ENCODE data around the gene MPV17L2.

MPV17L2 gene

DNA sequence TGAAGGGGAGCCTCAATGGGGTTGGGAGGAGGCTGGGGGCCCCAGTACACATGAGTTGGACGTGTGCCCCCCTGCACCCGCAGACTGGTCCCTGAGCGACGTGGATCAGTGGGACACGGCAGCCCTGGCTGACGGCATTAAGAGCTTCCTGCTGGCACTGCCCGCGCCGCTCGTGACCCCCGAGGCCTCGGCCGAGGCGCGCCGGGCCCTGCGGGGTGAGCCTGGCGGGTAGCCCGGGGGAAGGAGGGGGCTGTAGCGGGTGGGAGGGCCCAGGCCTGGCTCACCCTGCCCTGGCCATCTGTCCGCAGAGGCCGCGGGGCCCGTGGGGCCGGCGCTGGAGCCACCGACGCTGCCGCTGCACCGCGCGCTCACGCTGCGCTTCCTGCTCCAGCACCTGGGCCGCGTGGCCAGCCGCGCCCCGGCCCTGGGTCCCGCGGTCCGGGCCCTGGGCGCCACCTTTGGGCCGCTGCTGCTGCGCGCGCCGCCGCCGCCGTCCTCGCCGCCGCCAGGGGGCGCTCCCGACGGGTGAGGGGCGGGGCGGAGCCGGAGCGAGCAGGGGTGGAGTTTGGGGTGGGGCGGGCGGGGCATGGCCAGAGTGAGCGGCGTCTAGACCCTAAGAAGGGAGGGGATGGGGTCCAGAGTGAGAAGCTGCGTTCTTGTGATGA is 31.9 kb upstream of the MPV17L2 start:
- peak; percentile 97 for DNase-seq (ENCODE audit: low spot score)

DNA sequence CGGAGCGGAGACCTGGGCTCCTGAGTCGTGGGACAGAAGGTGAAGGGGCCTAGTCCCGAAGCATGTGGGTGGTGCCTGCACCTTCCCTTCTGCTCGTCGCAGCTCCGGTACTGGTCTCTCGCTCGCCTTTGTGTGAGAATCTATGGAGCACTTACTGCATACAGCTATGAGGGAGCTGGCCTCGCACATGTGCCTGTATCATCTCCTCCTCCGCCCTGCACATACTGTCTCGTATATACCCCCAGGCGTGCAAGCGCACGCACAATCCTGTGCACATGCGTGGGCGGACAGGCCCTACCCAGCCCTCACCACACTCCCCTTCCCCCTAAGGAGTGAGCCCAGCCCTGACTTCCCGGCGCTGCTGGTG is 31.4 kb upstream of the MPV17L2 start:
- DNase-seq (ENCODE audit: low spot score) = no peak

DNA sequence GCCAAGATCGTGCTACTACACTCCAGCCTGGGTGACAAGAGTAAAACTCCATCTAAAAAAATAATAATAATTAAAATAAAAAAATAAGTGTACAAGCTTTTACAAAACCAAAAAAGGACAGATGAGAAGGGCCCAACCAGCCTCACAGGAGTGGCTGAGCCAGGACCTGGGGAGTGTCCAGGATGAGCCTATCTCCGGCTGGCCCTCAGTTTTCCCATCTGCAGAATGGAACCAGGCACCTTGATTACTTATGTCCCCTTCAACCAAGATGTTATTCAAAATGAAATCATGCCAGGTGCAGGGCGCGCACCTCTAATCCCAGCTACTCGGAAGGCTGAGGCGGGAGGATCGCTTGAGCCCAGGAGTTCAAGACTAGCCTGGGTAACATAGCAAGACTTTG is 28.9 kb upstream of the MPV17L2 start:
- no peak for DNase-seq (ENCODE audit: low spot score)

DNA sequence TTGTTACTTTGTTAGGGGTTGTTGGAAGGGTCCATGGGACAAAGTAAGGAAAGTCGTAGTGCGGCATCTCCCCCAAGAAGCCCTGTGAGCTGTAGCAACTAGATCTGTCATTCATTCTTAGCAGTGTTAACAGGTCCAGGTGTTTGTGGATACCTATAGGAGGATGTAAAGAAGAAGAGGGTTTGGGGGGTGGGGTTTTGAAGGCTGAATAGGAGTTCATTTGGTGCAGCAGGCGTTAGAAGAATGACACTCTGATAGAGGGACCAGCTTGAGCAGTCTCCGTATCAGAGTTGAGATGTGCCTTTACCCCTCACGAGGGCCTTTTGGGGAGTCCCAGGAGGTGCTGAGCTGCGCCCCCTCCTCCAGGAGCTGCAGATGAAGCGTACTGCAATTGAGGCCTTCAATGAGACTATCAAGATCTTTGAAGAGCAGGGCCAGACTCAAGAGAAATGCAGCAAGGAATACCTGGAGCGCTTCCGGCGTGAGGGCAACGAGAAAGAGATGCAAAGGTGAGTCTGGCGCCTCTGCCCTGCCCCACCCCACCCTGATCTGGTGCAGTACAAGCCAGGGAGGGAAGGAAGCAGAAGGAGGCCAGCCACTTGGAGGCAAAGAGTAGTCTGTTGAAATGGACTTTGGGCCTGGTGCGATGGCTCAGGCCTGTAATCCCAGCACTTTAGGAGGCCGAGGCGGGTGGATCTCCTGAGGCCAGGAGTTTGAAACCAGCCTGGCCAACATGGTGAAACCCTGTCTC is 27.0 kb upstream of the MPV17L2 start:
- DNase-seq (ENCODE audit: low spot score) = no peak

DNA sequence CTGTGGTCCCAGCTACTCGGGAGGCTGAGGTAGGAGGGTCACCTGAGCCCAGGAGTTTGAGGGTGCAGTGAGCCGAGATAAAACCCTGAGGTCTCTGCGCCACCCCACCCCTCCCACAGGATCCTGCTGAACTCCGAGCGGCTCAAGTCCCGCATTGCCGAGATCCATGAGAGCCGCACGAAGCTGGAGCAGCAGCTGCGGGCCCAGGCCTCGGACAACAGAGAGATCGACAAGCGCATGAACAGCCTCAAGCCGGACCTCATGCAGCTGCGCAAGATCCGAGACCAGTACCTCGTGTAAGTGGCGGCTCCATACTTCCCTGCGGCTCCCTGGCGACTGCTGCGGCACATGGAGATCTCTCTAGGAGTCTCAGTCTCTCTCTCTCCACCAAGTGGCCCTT is 26.0 kb upstream of the MPV17L2 start:
- DNase-seq (ENCODE audit: low spot score) = no peak

DNA sequence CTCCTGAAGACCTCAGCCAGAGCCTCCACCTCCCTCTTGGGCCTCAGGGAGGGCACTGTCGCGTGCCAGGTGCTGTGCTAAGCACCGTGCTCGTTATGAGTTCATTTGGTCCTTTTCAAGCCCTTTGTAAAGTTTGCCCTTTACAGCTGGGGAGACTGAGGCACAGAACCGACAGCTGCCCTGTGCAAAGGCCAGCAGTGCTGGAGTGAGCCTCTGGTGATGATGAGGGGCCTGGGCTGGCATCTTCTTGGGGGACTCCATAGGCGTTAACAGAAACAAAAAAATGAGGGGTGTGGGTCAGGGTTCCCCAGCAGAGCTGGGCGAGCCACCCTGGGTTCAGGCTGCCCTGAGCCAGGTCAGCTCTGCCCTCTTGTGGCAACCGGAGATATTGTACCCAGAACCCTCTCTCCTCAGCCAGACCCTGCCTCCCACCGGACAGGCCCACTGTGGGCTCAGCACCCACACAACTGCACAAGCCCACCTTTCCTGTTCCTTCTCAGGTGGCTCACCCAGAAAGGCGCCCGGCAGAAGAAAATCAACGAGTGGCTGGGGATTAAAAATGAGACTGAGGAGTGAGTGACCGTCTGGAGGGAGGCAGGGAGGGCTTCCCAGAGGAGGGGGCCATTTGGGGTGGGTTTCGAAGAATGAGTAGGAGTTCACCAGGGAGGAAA is 24.9 kb upstream of the MPV17L2 start:
- DNase-seq (ENCODE audit: low spot score) = peak; percentile 94

DNA sequence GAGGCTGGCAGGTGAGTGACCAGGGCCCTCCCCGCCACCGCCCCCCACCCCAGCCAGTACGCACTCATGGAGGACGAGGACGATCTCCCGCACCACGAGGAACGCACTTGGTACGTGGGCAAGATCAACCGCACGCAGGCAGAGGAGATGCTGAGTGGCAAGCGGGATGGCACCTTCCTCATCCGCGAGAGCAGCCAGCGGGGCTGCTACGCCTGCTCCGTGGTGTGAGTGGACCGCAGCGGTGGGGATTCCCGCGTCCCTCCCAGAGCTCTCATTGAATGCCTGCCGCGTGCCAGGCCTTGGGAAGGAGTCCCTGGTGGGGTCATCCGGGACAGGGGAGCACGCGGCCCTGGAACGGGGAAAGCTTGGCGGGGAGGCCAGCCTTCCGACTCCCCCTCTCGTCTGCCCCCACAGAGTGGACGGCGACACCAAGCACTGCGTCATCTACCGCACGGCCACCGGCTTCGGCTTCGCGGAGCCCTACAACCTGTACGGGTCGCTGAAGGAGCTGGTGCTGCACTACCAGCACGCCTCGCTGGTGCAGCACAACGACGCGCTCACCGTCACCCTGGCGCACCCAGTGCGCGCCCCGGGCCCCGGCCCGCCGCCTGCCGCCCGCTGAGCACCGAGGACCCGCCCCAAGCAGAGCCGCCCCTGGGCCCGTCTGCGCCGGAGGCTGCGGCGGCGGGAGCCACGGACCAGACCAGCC is 24.2 kb upstream of the MPV17L2 start:
- no peak for DNase-seq (ENCODE audit: low spot score)

DNA sequence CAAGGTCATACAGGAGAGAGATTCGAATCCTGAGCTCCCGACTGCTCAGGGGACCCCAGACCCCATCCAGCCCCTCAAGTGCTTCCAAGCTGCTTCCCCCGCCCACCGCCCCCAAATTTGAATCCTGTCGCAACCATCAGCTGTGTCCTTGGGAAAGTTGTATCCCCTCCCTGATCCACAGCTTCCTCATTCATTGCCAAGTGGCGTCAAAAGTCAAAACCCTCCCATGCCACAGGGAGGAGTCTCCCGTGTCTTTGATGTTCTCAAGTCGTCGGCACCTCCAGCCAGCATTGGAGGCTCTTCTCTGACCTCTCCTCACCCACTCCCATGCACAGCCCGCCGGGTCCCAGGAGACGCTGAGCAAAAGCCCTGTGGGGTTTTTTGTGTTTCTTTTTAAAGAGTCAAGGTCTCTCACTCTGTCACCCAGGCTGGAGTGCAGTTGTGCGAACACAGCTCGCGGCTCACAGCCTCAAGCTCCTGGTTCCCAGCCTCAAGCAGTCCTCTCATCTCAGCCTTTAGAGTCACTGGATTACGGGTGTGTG is 22.2 kb upstream of the MPV17L2 start:
- no peak for DNase-seq (ENCODE audit: low spot score)

DNA sequence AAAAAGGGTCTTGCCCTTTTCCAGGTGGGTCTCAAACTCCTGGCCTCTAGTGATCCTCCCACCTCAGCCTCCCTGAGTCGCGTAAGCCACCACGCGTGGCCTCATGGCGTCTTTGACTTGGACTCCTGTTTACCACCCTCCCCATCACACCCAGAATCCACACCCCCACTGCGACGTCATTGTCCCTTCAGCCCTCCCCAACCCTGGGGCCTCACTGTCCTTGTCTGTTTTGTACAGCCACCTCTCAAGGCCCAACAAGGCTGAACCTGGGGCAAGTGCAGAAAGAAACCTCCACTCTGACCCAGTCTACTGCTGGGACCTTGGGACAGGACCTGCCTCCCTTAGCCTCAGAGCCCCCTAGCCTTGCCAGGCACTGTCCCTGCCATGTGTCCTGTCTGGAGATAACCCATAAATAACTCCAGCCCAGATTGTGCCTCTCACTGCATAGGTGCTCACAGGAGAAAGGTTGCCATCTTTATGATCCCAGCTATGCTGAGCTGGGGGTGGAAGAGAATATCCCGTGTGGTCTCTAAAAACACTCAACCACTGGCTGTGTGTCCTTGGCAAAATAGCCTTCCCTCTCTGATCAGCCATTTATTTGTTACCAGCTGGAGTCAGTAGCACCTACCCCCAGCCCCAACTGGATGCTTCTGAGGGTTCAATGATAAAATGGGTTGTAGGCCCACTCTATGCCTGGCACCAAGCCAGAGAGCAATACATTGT is 21.3 kb upstream of the MPV17L2 start:
- no peak for DNase-seq (ENCODE audit: low spot score)

DNA sequence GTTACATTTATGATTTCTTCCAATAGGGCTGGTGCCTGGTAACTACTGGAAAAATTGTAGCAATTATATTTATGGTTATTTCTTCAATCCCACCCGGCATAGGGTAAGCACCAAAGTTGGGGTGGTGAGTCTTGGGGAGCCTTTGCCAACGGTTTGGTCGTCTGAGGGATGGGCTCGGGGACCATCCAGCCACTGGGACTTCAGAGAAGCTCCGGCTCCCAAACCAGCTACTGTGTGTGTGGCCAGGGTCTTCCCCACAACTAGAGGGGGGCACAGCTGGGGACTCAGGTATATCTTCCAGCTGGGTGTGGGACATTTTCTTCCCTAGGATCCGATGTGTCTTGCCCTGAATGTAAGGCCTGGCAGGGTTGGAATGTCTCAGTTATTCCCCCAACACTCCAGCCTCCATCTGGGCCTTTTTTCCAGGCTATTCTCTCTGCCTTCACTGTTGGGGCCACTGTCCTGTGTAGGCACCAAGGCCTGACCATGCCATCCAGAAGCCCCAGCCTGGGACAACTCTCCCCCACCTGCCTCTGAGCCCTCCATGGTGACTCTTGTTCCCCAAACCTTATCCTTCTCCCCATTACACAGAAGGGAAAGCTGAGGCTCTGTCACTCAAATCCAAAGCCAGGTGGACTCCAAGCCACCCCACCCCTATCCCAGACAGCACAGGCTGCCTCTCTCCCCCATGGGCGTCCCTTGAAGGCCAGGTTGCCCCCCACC is 20.5 kb upstream of the MPV17L2 start:
- DNase-seq (ENCODE audit: low spot score) = no peak

DNA sequence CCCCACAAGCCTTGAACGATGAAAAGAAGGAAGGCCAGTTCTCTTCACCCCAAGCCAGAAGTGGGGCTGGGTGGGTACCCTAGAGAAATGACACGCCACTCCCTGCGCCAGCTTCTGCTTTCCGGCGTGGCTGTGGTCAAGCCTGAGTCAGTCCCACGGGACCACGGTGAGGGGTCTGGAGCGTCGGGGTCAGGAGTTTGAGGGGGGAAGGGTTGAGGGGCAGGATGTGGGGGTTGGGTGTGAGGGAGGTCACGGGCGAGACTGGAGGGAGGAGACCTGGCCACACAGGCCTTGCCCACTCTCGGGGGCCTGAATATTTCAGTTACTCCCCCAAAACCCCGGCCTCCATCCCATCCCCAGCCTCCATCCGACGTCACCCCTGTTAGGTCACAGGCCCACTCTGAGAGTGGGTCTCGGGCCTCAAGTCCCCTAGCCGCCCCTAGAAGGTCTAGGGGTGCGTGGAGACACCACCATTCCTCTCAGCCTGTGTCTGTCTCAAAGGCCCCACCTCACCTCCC is 19.9 kb upstream of the MPV17L2 start:
- no peak for DNase-seq (ENCODE audit: low spot score)

DNA sequence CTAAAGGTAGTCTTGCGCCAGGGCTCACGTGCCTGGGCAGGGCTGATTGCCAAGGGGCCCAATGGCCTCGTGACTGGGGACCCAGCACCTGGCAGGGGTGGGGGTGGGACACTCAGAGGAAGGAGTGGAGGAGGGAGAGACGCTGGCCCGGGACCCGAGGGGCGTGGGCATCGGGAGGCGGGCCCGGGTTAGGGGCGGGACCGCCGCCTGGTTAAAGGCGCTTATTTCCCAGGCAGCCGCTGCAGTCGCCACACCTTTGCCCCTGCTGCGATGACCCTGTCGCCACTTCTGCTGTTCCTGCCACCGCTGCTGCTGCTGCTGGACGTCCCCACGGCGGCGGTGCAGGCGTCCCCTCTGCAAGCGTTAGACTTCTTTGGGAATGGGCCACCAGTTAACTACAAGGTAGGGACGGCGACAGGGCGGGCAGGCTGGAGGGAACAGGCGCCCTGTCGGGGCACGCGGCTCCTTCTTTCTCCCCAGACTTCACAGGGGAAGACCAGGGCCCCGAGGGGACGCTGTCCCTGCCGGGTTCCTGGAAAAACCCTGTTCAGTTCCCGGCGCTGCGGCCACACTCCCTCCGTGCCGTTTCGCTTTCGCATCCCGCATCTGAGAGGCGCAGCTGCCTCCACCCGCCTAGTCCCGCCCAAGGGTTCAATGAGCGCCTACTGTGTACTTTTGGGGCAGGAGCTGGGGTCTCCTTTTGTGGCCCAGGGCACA is 19.3 kb upstream of the MPV17L2 start, which contains the start of gene IFI30:
IFI30 (plus strand) TSS at position 242 of the 717 bp plus-strand sequence; CDS start at position 271, 29 bp downstream.
- DNase-seq (ENCODE audit: low spot score) = peak; percentile 89

DNA sequence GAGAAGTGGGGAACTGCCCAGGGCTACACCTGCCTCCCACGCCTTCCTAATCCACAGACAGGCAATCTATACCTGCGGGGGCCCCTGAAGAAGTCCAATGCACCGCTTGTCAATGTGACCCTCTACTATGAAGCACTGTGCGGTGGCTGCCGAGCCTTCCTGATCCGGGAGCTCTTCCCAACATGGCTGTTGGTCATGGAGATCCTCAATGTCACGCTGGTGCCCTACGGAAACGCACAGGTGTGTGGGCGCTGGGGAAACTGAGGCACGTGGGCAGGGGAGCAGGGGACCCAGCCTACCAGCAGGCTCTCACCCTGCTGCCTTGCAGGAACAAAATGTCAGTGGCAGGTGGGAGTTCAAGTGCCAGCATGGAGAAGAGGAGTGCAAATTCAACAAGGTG is 18.0 kb upstream of the MPV17L2 start:
- DNase-seq (ENCODE audit: low spot score) = no peak

DNA sequence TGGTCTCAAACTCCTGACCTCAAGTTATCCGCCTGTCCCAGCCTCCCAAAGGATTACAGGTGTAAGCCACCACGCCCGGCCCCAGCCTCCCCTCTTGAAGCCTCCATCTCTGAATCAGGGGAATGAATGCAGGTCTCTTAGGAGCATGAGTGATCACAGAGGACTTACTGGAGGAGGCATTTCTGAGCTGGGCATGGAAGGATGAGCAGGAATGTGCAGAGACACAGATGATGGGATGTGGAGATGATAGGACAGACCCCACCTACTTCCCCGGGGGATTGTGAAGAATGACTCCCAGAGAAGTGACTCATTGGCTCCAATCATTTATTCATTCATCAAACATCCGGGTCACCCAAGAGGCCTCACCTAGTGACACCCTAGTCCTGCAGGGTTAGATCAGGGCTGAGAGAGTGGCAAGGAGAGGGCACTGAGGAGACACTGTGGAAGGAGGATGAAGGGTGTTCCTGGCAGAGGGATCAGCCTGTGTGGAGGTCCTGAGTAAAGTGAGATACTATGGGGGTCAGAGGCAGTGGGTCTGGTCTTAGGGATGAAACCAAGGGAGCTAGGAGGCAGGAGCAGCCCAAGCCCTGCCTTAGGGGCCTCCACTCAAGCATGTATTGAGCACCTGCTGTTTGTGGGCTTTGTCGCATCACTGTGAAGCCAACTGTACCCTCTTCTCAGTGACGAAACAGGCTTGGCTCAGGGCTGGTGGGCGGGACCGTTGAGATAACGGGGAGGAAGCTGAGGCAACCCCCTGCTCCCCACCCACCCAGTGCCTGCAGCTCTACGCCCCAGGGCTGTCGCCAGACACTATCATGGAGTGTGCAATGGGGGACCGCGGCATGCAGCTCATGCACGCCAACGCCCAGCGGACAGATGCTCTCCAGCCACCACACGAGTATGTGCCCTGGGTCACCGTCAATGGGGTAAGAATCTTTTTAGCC is 16.4 kb upstream of the MPV17L2 start:
- DNase-seq (ENCODE audit: low spot score) = no peak

DNA sequence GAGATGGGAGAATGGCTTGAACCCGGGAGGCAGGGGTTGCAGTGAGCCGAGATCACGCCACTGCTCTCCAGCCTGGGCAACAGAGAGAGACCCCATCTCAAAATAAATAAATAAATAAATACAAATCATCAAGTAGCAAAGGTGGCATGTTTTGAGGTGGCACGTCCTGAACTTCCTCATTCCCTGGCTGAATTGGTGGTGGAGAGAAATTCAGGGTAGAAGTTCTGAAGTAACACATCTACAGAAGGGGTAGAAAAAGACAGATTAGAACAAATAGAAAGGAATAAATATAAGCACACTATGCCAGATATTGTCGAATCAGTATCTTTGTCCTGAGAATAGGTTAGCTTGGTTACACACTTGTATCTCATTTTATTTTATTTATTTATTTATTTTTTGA is 13.1 kb upstream of the MPV17L2 start:
- DNase-seq (ENCODE audit: low spot score) = no peak

DNA sequence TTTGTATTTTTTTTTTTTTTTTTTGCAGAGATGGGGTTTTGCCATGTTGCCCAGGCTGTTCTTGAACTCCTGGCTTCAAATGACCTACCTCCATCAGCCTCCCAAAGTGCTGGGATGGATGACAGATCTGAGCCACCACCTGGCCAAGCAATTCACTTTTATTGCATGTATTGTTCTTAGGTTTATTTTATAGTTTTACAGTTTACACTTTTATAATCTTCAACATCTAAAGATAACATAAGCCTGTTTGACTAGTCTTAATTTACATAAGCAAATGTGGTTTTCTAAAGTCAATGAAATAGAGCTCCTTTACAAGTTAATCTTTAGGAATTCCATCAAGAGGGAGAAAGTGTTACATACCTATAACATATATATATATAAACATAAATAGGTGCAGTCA is 9.5 kb upstream of the MPV17L2 start:
- DNase-seq (ENCODE audit: low spot score) = no peak

DNA sequence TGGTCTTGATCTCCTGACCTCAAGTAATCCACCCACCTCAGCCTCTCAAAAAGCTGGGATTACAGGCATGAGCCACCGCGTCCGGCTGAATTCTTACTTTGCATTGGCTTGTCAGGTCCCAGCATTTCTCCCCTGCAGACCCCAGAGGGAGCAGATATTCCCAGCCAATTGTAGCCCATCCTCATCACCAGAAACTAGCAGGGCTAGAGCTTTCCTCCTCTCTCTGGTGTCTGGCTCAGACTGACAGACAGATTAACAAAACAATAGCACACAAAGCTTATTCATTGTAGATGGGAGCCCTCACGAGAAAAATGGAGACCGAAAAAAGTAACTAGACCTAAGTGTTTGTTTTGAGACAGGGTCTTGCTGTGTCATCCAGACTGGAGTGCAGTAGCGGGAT is 7.5 kb upstream of the MPV17L2 start:
- DNase-seq (ENCODE audit: low spot score) = no peak

DNA sequence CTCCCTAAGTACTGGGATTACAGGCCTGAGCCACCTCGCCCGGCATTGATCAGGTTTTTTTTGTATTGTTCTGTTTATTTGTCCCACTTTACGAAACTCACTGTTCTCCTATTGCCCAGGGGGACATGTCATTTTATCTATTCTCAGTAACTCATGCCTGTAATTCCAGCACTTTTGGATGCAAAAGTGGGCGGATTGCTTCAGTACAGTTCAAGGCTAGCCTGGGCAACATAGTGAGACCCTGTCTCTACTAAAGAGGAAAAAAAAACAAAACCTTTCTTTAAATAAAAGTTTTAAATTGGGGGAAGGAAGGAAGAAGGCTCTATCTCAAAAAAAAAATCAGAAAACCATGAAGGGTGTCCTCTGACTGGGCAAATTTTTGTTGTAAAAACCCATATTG is 2.7 kb upstream of the MPV17L2 start:
- no peak for DNase-seq (ENCODE audit: low spot score)

DNA sequence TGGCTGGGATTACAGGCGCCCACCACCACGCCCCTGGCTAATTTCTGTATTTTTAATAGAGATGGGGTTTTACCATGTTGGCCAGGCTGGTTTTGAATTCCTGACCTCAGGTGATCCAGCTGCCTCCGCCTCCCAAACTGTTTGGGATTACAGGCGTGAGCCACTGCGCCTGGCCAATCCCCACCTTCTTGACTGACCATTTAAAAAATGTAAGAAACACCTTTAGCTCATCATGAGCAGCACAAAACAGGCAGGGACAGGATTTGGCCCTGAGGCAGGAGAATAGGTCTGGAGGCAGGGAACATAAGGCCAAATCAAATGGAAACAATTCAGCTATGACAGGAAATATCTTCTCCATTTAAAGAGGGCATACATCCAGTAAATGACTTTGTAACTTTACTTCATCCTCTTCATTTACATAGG is 1.4 kb upstream of the MPV17L2 start:
- DNase-seq (ENCODE audit: low spot score) = no peak
